GM18907 (cell line): Measurements from ENCODE around the gene MSMO1.
"Not testable (repeated sequence)": the region's sequence is repeated elsewhere in the genome, so short reads cannot be mapped to it uniquely, and the experiment has no call there.

ENCODE experiments used
- ATAC-seq: cut with Tn5 transposase; IDR thresholded peaks from one replicate; pipeline ENCODE4 v1.9.1; 2021; ENCODE audit warnings: mild to moderate bottlenecking, moderate library complexity; ENCODE audit not compliant: unreplicated experiment

MSMO1 gene

DNA sequence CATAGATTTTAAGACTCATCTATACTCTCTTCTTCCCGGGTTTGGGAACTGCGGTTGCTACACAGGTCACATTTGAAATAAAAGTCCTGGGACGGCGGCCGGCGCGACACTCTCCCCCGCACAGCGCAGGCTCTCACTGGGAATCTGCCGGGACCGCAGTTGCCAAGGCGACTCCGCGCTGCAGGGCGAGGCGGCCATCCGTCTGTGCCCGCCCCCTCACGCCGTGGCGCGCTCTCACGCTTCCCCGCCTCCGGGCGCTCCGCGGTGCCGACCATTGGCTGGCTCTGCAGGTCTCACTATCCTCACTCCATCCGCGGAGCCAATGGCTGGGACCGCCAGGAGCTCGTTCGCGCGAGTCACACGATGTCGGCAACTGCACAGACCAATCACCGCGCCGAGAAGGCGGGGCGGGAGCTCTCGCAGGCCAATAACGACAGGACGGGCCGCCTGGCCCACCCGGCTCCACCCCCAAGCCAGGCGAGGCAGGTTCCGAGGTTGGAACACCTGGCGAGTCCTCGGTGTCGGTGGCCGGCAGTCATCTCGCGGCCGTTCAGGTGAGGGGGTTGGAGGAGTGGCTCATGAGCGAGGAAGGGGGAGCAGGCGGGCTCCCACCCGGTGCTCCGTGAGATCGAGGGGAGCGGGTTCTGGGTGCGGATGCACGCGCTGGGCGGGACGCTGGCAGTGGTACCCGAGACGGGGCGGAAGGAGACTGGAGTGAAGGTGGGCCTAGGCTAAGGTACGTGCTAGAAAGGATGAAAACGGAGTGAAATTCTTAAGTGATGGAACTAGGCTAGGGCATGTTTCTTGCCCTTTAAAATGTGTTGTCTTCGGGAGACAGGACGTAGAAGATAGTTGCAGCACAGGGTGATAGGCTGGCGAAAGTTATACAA is at the start of gene MSMO1:
MSMO1 (plus strand) TSS at position 459 of the 890 bp plus-strand sequence. CDS start 5,702 bp downstream, outside the sequence.
- ATAC-seq, result peak; percentile 99

DNA sequence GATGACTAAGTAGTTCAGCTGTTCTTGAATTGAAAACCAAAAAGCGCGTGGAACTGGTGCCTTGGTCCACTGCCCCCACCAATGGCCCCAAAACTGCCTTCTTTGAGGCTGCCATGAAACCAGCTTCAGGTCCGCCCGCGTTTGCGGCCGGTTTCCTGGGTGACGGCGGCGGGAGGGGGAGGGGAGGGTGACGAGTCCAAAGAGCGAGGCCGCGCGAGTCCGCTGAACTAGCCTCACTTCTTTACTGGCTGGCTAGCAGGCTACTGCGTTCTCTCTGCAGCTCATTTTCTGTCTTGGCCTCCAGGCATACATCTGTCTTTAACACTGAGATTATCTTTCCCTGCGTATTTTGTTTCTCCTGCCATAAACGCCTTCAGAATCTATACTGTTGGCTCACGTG is 47.9 kb upstream of the MSMO1 start:
- not testable (repeated sequence) for ATAC-seq

GRCh38 chr4:165284697-165285096 is 42.8 kb upstream of the MSMO1 start:
- ATAC-seq, result not testable (repeated sequence)

DNA sequence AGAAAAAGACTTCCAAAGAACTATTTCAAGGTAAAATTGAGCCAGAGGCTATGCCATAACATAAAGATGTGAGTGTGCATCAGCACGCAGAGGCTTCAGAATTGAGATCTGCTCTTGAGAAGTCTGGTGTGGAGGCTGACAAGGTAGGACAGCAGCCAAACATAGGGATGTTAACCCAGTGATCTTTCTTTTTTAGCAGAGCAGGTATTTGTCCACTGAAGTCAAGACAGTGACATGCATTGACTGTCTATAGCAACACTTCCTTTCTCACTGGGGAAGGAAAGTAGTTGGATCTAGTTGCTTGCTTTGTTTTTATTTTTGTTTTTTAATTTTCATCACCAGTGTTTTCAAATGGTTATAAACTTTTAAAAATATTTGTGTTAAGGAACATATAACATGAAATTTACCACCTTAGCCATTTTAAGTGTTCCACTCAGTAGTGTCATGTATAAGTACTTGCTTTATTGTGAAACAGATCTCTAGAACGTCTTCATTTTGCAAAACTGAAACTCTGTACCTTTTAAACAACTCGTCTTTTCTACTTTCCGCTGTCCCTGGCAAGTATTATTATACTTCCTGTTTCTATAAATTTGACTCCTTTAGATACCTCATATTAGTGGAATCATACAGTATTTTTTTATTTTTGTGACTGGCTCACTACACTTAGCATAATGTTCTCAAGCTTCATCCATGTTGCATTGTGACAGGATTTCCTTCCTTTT is 40.7 kb upstream of the MSMO1 start:
- peak; percentile 72 for ATAC-seq

GRCh38 chr4:165288226-165288625 is 39.2 kb upstream of the MSMO1 start:
- peak; percentile 65 for ATAC-seq

GRCh38 chr4:165288639-165289422 is 38.6 kb upstream of the MSMO1 start:
- peak; percentile 41 for ATAC-seq

- ATAC-seq, result no peak
These were observed 38.1 kb upstream of the MSMO1 start for GRCh38 chr4:165289423-165289785.

DNA sequence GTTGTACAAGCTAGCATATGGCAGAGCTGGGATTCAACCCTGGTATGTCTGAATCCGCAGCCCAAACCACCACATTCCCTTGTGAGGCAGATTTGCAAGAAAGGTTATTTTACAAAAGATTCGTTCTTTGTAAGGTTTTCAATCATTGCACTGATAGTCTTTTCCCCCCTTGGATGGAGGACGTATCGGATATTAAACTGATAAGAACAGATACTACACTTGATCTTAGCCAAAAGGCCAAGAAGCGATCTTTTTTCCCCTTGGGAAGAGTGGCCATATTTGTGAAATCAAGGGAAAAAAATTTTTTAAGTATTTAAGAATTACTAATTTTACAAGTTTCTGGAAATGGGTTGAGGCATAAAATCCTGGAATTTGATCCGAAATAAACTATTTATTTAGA is 34.4 kb upstream of the MSMO1 start:
- no peak for ATAC-seq

DNA sequence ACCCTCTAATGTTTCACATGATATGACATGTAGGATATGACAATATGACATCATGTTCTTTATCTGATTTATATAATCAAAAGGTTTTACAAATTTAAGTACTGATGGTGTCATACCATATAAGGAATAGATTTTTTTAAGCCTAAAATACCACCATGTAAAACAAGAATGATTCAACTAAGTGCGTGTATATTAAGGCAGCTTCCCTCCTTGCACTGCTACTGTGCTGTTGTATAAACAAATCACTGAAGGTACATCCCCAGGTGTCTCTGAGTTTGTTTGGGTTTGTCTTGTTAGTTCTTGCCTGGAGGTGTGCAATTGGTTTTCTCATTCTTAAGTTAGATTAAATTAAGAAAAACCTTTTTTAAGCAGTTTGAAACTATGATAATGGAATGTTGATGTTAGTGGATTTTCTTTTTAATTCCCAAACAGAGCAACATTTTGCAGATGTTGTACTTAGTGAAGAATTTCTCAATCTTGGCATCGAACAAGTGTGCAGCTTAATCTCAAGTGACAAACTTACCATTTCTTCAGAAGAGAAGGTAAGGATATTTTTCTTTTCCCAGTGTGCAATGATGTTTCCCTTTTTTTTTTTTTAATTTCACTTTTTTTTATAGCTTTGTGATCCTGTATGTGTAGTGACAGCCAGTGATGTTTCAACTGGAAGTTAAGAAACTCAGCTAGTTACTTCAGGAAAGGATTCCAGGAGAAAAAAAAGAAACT is 33.4 kb upstream of the MSMO1 start:
- no peak for ATAC-seq

- peak; percentile 98 for ATAC-seq
These were observed 32.6 kb upstream of the MSMO1 start for GRCh38 chr4:165294907-165295306.

DNA sequence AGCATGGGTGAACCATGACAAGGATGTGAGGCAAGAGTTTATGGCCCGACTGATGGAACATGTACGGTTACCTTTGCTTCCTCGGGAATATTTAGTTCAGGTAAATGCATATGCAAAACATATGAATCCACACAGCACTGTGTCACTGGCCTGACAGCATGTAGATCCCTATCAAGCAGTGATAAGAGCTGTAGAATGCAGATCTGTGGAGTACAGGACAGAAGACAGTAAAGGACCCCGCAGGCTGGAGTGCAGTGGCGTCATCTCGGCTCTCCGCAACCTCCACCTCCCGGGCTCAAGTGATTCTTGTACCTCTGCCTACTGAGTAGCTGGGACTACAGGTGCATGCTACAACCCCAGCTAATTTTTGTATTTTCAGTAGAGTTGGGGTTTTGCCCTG is 29.8 kb upstream of the MSMO1 start:
- ATAC-seq, result no peak

DNA sequence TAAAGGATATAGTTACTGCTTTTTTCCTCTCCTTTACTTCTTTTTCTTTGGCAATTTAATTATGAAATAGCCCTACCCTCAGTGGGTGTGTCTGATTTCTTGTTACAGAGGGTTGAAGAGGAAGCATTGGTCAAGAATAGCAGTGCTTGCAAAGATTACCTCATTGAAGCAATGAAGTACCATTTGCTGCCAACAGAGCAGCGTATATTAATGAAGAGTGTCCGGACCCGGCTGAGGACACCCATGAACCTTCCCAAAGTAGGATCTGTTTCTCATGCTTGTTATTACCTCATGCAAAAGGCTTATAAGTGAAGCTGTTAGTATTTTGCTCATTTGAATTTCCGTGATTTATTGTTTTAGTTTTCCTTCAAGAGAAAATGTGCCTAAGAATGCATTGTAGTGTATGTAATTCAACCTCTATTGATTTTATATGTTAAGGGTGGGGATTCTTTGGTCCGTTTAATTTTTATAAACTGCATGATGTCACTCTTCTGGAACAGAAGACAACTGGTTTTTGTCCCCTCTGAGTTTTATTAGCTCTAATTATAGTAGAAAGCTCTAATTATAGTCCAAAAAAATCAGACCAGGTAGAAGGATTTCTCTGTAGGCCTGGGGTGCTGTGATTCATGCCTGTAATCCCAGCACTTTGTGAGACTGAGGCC is 27.9 kb upstream of the MSMO1 start:
- no peak for ATAC-seq

DNA sequence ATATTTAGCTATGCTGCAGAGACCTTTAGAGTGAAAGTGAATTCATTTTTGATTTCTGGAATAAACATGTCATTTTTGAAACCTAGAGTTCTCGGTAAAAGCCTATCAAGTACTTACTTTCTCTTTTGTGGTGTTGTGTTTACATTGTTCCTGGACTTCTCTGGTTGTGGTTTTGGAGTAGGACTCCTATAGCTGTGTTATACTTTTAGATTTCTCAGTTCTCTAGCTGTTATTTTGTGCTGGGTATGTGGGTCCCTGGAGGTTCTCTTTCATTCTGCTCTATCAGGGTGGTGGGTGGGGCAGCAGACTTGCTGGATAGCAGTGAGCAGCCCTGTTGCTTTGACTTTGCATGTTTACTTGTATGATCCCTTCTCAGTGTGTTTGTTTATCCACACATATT is 25.6 kb upstream of the MSMO1 start:
- ATAC-seq, result peak; percentile 87

- no peak for ATAC-seq
These were observed 24.8 kb upstream of the MSMO1 start for GRCh38 chr4:165302658-165303057.

DNA sequence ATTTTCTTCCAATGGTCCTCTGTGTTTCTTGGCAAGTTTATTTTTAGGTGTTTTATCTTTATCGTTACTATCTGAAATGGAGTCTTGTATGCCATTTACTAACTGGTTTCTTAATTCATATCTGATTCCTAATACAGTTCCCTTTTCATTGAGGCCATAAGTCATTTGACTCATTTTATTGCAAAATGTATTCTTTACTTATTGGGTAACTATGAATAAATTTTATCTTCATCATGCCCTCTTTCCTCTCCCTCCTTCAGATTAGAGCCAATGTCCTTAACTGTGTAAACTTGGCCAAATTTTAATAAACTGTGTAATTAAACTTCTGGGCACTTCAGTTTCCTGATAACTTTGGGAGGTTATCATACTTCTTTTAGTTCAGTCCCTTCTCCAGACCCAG is 19.3 kb upstream of the MSMO1 start:
- ATAC-seq, result no peak

GRCh38 chr4:165308606-165309005 is 18.9 kb upstream of the MSMO1 start:
- ATAC-seq, result no peak

GRCh38 chr4:165309456-165309855 is 18.0 kb upstream of the MSMO1 start:
- ATAC-seq, result no peak

GRCh38 chr4:165312506-165312905 is 15.0 kb upstream of the MSMO1 start:
- no peak for ATAC-seq

DNA sequence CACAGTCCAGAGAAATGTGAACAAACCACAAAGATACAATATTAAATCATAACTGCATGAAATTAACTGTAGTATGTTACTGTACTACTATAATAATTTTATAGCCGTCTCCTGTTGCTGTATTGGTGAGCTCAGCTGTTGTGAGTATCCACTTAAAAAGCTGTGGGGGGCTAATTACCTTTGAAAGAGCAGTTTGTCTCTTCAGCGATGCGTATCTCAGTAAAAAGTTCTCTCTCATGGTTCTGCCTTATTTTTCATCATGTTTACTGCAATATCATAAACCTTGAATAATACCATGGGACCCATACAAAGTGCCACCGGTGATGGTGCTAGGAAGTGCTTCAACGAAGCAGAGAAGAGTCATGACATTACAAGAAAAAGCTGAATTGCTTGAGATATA is 8.4 kb upstream of the MSMO1 start:
- no peak for ATAC-seq

- no peak for ATAC-seq
These were observed 8.0 kb upstream of the MSMO1 start for GRCh38 chr4:165319509-165319908.
